Measurements from ENCODE around the gene PABPC1L.

The PABPC1L gene

GRCh38 chr20:44917399-44917798, 7.5 kb downstream of the PABPC1L start:
- Histone ChIP-seq H3K9ac (ENCODE audit: insufficient read length, low read depth) (no peak overlapping the region), H3K36me3 (ENCODE audit: insufficient read depth, insufficient read length, low read length) (peaks cover 76% of the 10 kb centered on the region), H3K9me3 (ENCODE audit: insufficient read depth, low read length) (no peaks in the 10 kb centered on the region), H3K4me3 (ENCODE audit: insufficient read length, low read depth) (no peak overlapping the region), H3K27me3 (ENCODE audit: insufficient read depth, insufficient read length) (no peaks in the 10 kb centered on the region), H3K4me1 (ENCODE audit: insufficient read depth, insufficient read length) (no peaks in the 10 kb centered on the region)
- no peak for TF ChIP-seq YY1 (IDR thresholded peaks at IDR 0.05; ENCODE audit: insufficient read depth, insufficient read length)
- TF ChIP-seq ZNF274 (IDR thresholded peaks at IDR 0.05; ENCODE audit: low read depth, low read length): no peak
- no peak for TF ChIP-seq SUZ12 (IDR thresholded peaks at IDR 0.05; ENCODE audit: extremely low read depth, insufficient read depth, insufficient read length)
- DNase-seq (ENCODE audit: low read depth, low spot score): no peak

GRCh38 chr20:44918342-44918741, 8.5 kb downstream of the PABPC1L start:
- Histone ChIP-seq H3K4me1 (ENCODE audit: insufficient read depth, insufficient read length) (no peaks in the 10 kb centered on the region), H3K4me3 (ENCODE audit: insufficient read length, low read depth) (no peak overlapping the region), H3K27me3 (ENCODE audit: insufficient read depth, insufficient read length) (no peaks in the 10 kb centered on the region), H3K36me3 (ENCODE audit: insufficient read depth, insufficient read length, low read length) (peaks cover 76% of the 10 kb centered on the region), H3K9ac (ENCODE audit: insufficient read length, low read depth) (no peak overlapping the region), H3K9me3 (ENCODE audit: insufficient read depth, low read length) (no peaks in the 10 kb centered on the region)
- DNase-seq (ENCODE audit: low read depth, low spot score): no peak
- no peak for TF ChIP-seq YY1 (IDR thresholded peaks at IDR 0.05; ENCODE audit: insufficient read depth, insufficient read length)
- TF ChIP-seq ZNF274 (IDR thresholded peaks at IDR 0.05; ENCODE audit: low read depth, low read length): no peak
- TF ChIP-seq SUZ12 (IDR thresholded peaks at IDR 0.05; ENCODE audit: extremely low read depth, insufficient read depth, insufficient read length): no peak

GRCh38 chr20:44918761-44919160, 8.9 kb downstream of the PABPC1L start:
- no peak for TF ChIP-seq ZNF274 (IDR thresholded peaks at IDR 0.05; ENCODE audit: low read depth, low read length)
- no peak for TF ChIP-seq YY1 (IDR thresholded peaks at IDR 0.05; ENCODE audit: insufficient read depth, insufficient read length)
- TF ChIP-seq SUZ12 (IDR thresholded peaks at IDR 0.05; ENCODE audit: extremely low read depth, insufficient read depth, insufficient read length): no peak
- Histone ChIP-seq H3K27me3 (ENCODE audit: insufficient read depth, insufficient read length) (no peaks in the 10 kb centered on the region), H3K36me3 (ENCODE audit: insufficient read depth, insufficient read length, low read length) (peaks cover 76% of the 10 kb centered on the region), H3K9ac (ENCODE audit: insufficient read length, low read depth) (no peak overlapping the region), H3K4me1 (ENCODE audit: insufficient read depth, insufficient read length) (no peaks in the 10 kb centered on the region), H3K9me3 (ENCODE audit: insufficient read depth, low read length) (no peaks in the 10 kb centered on the region), H3K4me3 (ENCODE audit: insufficient read length, low read depth) (no peak overlapping the region)
- no peak for DNase-seq (ENCODE audit: low read depth, low spot score)

GRCh38 chr20:44921447-44921846, 11.6 kb downstream of the PABPC1L start:
- no peak overlapping the region for H3K4me3 ChIP-seq (ENCODE audit: insufficient read length, low read depth)
- TF ChIP-seq SUZ12 (IDR thresholded peaks at IDR 0.05; ENCODE audit: extremely low read depth, insufficient read depth, insufficient read length) (no peak), ZNF274 (IDR thresholded peaks at IDR 0.05; ENCODE audit: low read depth, low read length) (no peak), YY1 (IDR thresholded peaks at IDR 0.05; ENCODE audit: insufficient read depth, insufficient read length) (no peak)
- peaks cover 73% of the 10 kb centered on the region for H3K36me3 ChIP-seq (ENCODE audit: insufficient read depth, insufficient read length, low read length)
- H3K27me3 ChIP-seq (ENCODE audit: insufficient read depth, insufficient read length): no peaks in the 10 kb centered on the region
- no peak for DNase-seq (ENCODE audit: low read depth, low spot score)
- H3K9ac ChIP-seq (ENCODE audit: insufficient read length, low read depth): no peak overlapping the region
- no peaks in the 10 kb centered on the region for H3K9me3 ChIP-seq (ENCODE audit: insufficient read depth, low read length)
- H3K4me1 ChIP-seq (ENCODE audit: insufficient read depth, insufficient read length): no peaks in the 10 kb centered on the region

GRCh38 chr20:44924541-44924940, 14.7 kb downstream of the PABPC1L start:
- Histone ChIP-seq H3K4me3 (ENCODE audit: insufficient read length, low read depth) (no peak overlapping the region), H3K9ac (ENCODE audit: insufficient read length, low read depth) (no peak overlapping the region), H3K36me3 (ENCODE audit: insufficient read depth, insufficient read length, low read length) (peaks cover 59% of the 10 kb centered on the region), H3K27me3 (ENCODE audit: insufficient read depth, insufficient read length) (no peaks in the 10 kb centered on the region), H3K9me3 (ENCODE audit: insufficient read depth, low read length) (no peaks in the 10 kb centered on the region), H3K4me1 (ENCODE audit: insufficient read depth, insufficient read length) (no peaks in the 10 kb centered on the region)
- no peak for DNase-seq (ENCODE audit: low read depth, low spot score)
- no peak for TF ChIP-seq SUZ12 (IDR thresholded peaks at IDR 0.05; ENCODE audit: extremely low read depth, insufficient read depth, insufficient read length)
- no peak for TF ChIP-seq ZNF274 (IDR thresholded peaks at IDR 0.05; ENCODE audit: low read depth, low read length)
- no peak for TF ChIP-seq YY1 (IDR thresholded peaks at IDR 0.05; ENCODE audit: insufficient read depth, insufficient read length)

- Histone ChIP-seq H3K4me1 (ENCODE audit: insufficient read depth, insufficient read length) (no peaks in the 10 kb centered on the region), H3K27me3 (ENCODE audit: insufficient read depth, insufficient read length) (no peaks in the 10 kb centered on the region), H3K9ac (ENCODE audit: insufficient read length, low read depth) (no peak overlapping the region), H3K4me3 (ENCODE audit: insufficient read length, low read depth) (no peak overlapping the region), H3K36me3 (ENCODE audit: insufficient read depth, insufficient read length, low read length) (peaks cover 62% of the 10 kb centered on the region), H3K9me3 (ENCODE audit: insufficient read depth, low read length) (no peaks in the 10 kb centered on the region)
- TF ChIP-seq SUZ12 (IDR thresholded peaks at IDR 0.05; ENCODE audit: extremely low read depth, insufficient read depth, insufficient read length): no peak
- no peak for TF ChIP-seq YY1 (IDR thresholded peaks at IDR 0.05; ENCODE audit: insufficient read depth, insufficient read length)
- no peak for DNase-seq (ENCODE audit: low read depth, low spot score)
These were observed 18.7 kb downstream of the PABPC1L start for GRCh38 chr20:44928595-44928994.

- no peaks in the 10 kb centered on the region for H3K4me1 ChIP-seq (ENCODE audit: insufficient read depth, insufficient read length)
- TF ChIP-seq SUZ12 (IDR thresholded peaks at IDR 0.05; ENCODE audit: extremely low read depth, insufficient read depth, insufficient read length): no peak
- TF ChIP-seq YY1 (IDR thresholded peaks at IDR 0.05; ENCODE audit: insufficient read depth, insufficient read length): no peak
- no peak for TF ChIP-seq ZNF274 (IDR thresholded peaks at IDR 0.05; ENCODE audit: low read depth, low read length)
- no peaks in the 10 kb centered on the region for H3K27me3 ChIP-seq (ENCODE audit: insufficient read depth, insufficient read length)
- no peak overlapping the region for H3K4me3 ChIP-seq (ENCODE audit: insufficient read length, low read depth)
- no peak for DNase-seq (ENCODE audit: low read depth, low spot score)
- H3K36me3 ChIP-seq (ENCODE audit: insufficient read depth, insufficient read length, low read length): peaks cover 61% of the 10 kb centered on the region
- no peaks in the 10 kb centered on the region for H3K9me3 ChIP-seq (ENCODE audit: insufficient read depth, low read length)
- no peak overlapping the region for H3K9ac ChIP-seq (ENCODE audit: insufficient read length, low read depth)
These were observed 20.8 kb downstream of the PABPC1L start for GRCh38 chr20:44930517-44931168.
